Ramos (cell line): ENCODE data around the gene HADH.
"Not testable (repeated sequence)": the region's sequence is repeated elsewhere in the genome, so short reads cannot be mapped to it uniquely, and the experiment has no call there.

Source experiments
- in situ Hi-C: fragments of 300-500 bp; cut with MboI; formaldehyde crosslinking; loops from one replicate; pipeline ENCODE4 v1.14.3; 2022; ENCODE audit warnings: low sequenced_read_pairs; ENCODE audit not compliant: unreplicated experiment

Gene HADH

GRCh38 chr4:107993969-107994368 lies 4.3 kb downstream of the HADH start:
- in situ Hi-C loops = no loop called here

GRCh38 chr4:107994894-107995293 lies 5.2 kb downstream of the HADH start:
- in situ Hi-C loops = no loop called here

- in situ Hi-C loops = no loop called here
These were observed 7.5 kb downstream of the HADH start for GRCh38 chr4:107996949-107997788.

- in situ Hi-C loops = no loop called here
These were observed 8.1 kb downstream of the HADH start for GRCh38 chr4:107997794-107998193.

- in situ Hi-C loops = no loop called here
These were observed 10.3 kb downstream of the HADH start for GRCh38 chr4:107999932-108000539.

GRCh38 chr4:108001540-108002135 lies 11.9 kb downstream of the HADH start:
- in situ Hi-C loops = no loop called here

- in situ Hi-C loops = no loop called here
These were observed 14.4 kb downstream of the HADH start for GRCh38 chr4:108003982-108004515.

- in situ Hi-C loops = no loop called here
These were observed 15.0 kb downstream of the HADH start for GRCh38 chr4:108004646-108005045.

GRCh38 chr4:108005807-108006206 lies 16.1 kb downstream of the HADH start:
- in situ Hi-C loops = no loop called here

- in situ Hi-C loops = no loop called here
These were observed 16.7 kb downstream of the HADH start for GRCh38 chr4:108006361-108006760.

- in situ Hi-C loops = no loop called here
These were observed 18.3 kb downstream of the HADH start for GRCh38 chr4:108007984-108008383.

- in situ Hi-C loops = no loop called here
These were observed 19.0 kb downstream of the HADH start for GRCh38 chr4:108008721-108009120.

GRCh38 chr4:108010167-108010566 lies 20.5 kb downstream of the HADH start:
- in situ Hi-C loops = no loop called here

GRCh38 chr4:108012382-108012781 lies 22.7 kb downstream of the HADH start:
- in situ Hi-C loops = not testable (repeated sequence)

GRCh38 chr4:108013327-108013726 lies 23.6 kb downstream of the HADH start:
- in situ Hi-C loops = no loop called here

GRCh38 chr4:108013955-108014354 lies 24.3 kb downstream of the HADH start:
- in situ Hi-C loops = no loop called here

- in situ Hi-C loops = loop anchor here (5.0 kb wide), 2 partner anchors 469 to 554 kb away; no protein-coding TSS in a partner anchor
These were observed 28.6 kb downstream of the HADH start for GRCh38 chr4:108018040-108018883.

GRCh38 chr4:108018884-108019187 lies 29.1 kb downstream of the HADH start:
- in situ Hi-C loops = loop anchor here (5.0 kb wide), 2 partner anchors 468 to 553 kb away; no protein-coding TSS in a partner anchor

GRCh38 chr4:108024085-108024877 lies 34.6 kb downstream of the HADH start:
- in situ Hi-C loops = no loop called here

- in situ Hi-C loops = loop anchor here (5.0 kb wide), 1 partner anchor 147 kb away; no protein-coding TSS in a partner anchor
These were observed 35.1 kb downstream of the HADH start for GRCh38 chr4:108024878-108025165.
